HG03045 (cell line): ENCODE data around the gene AOPEP.
A peak's percentile ranks its signal among the peaks of the same experiment; 100 is the strongest.
"Not testable (repeated sequence)": the region's sequence is repeated elsewhere in the genome, so short reads cannot be mapped to it uniquely, and the experiment has no call there.

ENCODE experiments used
- ATAC-seq: cut with Tn5 transposase; IDR thresholded peaks from one replicate; pipeline ENCODE4 v1.9.1; 2021; ENCODE audit warnings: mild to moderate bottlenecking, moderate library complexity; ENCODE audit not compliant: unreplicated experiment

The AOPEP gene

DNA sequence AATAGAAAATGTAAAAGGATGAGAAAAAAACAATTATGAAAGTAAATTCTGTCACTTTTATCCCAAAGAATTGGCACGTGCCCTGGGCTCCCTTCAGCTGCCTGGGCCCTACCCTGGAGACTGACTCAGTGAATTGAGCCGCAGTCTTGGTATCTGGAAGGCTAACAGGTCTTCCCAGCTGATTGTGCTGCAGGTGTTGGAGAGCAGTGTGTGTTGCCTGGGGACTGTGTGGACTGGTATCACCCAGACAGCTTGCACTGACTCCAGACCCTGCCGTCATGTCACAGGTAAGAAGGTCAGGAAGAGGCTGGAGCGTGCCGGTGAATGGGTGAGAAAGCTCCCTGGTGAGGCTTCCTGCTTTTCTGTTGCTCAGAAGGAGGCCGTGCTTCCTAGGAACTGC is 83.3 kb downstream of the AOPEP start:
- ATAC-seq = no peak

DNA sequence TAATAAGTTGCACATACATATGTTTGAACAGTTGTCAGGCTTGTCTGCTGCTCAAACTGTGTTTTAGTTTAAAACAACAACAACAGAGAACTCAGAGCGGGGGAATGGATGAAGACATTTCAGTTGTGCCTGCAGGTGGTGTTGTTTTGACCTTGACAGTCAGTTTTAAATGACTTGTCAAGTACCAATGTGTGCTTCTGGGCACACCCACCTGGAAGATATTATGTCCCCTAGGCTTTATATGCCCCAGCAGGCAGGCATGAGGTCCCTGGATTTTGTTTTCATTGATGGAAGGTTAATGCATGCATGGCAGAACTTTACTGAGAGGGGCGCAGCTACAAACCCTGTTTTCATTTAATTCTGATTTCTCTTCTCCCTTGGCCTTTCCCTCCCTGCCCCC is 84.6 kb downstream of the AOPEP start:
- ATAC-seq = no peak

DNA sequence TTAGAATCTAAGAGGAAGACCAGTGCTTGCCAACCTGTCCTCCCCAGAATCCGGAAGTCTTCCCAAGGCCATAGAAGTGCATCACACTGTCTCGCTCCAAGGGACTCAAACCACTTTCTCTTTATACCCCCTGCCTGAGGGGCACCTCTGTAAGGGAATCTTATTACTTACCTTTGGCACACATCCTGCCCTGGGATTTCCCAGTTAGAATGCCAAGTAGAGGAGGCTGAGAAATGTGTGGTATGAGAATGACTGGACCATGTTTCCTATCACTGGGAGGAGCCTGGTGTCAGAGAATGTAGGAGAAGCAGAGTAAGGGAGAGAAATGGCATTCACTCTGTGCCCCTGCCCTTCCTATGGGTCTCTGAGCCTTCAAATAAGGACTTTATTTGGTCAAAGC is 85.8 kb downstream of the AOPEP start:
- no peak for ATAC-seq

DNA sequence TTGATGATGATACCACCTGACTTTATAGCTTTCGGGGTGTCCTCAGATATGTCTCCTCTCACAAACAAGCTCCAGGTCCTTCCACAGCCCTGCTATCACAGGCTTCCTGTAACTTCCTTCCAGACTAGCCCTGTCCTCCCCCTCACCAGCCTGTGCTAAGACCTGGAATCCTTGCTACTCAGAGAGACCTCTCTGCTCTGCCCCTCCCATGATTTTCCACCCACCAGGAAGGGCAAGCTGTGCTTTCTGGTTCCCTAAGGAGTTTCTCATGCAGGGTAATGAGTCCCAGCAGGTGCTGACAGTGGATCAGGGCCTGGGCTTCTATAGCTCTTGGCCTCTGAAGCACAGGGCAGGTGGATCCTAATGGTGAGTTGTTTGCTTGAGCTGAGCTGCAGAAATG is 86.9 kb downstream of the AOPEP start:
- ATAC-seq = no peak

DNA sequence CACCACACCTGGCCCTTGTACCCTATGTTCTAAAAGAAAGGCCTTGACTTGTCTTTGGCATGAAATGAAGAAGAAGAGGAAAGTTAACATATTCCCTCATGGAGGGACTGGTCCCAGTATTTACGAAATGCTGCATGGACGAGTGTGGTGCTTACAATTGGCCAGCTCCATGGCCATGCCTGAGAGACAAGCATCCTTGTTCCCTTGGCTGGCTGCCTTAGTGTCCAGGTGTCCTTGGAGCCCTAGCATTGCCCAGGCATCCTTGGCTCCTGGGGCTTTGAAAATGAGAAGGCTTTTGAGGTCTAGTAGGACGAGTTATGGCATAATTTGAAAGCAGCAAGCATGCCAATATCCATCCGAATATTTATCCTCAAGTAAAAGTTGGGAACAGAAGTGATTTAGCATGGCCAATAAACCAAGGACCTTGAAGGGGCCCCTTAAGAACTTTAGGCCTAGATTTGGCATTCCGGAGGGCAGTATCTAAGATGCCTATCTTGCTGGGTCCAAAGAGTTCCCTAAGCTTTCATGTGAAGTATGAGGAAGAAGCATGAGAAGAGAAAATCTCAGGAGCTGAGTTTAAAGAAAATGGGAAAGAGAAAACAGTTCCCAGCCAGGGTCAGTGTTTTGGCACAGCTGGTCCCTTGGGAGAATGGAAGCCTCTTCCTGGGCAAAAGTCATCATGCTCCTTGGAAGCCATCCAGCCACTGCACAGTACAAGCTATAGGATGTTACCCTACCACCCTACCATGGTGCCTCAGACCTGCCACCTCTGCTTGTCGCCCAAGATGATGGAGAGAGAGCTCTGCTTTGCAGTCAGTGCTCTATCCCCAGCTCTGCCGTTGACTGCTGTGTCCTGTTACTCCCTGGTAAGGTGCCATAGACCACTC is 91.0 kb downstream of the AOPEP start:
- ATAC-seq = no peak

DNA sequence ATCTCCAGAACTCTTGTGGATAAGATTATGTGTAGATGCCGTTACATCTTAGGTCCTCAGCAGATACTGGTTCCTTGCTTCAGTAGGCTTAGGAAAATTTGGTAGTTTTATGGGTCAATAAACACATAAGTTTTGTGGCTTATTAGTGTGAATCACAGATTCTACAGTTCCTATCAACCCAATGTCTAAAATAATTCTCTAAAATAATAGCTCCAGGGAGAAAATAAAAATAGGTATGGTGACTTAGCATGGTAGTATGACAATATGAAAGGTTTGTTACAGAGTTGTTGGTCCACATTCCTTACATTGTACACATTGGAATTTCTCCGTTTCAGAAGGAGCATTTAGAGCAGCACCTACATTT is 91.7 kb downstream of the AOPEP start:
- ATAC-seq = no peak

DNA sequence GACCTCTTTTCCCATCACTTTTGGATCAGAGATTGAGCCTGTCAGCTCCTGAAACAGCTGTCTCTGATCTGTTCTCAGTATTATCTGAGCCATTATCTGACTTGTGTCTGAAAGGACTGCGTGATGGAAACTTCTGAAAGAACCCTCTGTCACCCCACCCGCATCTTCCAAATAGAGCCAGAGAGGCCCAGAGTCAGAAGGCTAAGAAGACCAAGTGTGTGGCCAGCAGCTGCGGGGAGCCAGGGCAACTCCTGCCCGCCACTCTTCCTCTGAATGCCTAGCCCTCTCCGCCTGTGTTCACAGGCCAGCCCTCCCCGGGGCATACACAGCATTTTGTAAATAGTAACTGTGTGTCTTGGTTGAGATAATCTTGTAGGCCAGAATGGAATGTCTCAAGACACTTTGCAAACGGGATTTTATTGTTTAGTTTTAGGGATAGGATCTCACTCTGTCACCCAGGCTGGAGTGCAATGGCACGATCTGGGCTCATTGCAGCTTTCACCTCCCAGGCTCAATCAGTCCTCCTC is 92.7 kb downstream of the AOPEP start:
- no peak for ATAC-seq

DNA sequence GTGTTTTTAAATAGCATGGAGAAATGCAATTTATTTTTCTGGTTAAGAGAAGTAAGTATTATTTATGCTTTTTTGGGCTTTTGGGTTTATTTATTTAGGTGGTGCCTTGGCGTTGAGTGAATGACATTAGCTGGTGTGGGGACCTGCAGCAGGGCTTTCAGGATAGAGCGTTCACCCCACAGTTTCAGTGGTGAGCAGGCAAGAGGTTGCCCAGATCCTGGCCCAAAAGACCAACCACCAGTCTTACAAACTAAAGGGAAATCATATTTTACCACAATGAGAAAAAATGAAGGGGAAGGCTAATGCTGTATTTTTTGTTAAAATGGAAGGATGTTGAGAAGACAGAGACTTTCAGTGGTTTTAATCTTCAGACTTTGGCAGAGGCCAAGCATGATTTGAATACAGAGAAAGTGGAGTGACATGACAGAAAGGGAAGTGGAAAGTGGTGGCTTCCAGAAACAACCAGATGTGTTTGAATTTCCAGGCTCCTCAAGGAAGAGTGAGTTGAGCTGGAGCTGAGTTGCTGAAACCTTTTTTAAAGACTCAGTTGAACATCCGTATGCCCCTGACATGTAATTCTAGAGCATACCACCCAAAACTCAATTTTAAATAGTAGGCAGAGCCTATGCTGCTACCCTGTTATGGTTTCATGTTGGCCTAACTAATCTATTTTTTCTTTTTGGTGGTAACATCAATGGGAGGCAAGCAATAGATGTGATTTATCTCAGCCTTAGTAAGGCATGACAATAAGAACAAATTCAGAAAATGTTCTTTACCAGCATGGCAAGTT is 94.8 kb downstream of the AOPEP start:
- peak; percentile 80 for ATAC-seq

DNA sequence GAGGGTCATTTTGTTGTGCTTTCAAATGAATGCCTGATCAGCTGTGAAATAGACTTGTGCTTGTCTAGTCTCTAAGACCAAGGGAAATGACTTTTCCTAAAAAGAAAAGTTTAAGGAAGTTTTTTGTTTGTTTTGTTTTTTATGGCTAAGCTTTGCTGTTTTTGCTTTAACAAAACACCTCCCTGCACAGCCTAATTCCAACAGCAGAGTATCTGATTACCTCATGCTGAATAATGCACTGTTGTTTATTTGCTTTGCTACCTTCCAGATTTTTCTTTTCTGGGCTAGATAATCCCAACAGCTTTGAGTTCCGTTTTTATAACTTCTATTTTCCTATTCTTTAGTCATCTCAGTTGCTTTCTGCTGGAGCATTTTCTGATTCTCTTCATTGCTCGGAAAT is 95.8 kb downstream of the AOPEP start:
- ATAC-seq = no peak

DNA sequence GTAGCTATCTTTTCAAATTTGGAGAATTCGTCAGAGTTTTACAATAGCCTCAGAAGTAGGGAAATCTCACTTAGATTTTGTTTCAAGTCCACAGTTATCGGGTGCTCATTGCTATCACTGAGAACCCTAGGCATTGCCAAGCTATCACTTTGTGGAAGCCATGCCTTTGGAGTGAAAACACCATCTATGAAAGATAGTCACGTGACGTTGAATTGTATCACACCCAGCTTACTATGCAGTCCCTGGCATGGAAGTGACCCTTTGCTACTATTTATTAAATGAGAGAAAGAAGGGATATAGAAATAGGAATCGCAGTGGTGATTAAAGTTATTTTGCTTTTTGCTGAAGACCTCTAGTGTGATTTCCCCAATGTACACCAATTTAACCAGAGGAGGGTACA is 97.2 kb downstream of the AOPEP start:
- ATAC-seq = no peak

DNA sequence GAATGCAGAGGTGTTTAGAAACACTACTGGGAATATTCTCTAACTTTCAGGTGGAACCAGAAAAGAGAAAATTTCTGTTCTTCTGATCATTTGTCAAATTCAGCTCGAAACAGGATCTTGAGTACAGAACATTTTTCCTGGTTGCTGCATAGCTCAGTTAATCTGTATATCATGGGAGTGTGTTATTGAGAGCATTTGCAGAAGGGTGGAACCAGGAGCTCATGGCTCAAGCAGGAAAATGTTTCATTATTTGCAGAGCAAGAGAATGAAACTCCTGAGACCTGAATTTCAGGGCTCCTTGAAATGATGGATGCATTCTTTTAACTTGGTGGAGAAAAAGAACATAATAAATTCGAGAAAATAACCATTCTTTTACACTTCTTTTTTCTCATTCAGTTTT is 97.9 kb downstream of the AOPEP start:
- ATAC-seq = no peak

DNA sequence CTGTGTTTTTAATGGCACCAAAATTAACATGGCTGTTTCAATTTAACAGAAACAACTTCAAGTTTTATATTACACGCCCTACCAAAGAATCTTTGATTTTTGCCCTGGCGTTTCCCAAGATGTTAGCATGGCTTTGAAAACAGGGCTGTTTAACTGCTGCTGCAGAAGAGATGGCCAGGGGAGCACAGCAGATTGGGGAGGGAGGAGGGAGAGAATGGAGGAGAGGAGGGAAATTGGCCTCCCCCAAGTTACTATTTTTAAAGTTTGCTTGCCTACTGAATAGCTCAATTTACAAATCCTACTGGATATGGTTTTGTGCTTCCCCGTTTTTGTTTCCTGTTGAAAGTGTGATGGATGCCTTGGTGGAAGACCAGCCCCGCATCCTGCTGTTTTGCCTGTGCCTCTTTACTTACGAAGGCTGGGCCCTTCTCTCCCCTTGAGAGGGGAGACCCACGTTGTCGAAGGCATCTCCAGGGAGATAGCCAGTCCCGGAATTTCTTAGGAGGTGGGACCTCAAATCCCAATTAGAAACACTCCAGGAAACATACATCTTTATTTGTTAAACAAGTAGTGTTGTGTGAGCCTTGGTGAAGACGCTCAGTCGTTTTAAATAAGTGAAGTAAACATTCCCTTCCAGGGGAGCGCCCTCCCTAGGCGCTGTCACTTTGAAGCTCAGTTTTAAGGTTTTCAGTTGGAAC is 98.6 kb downstream of the AOPEP start:
- ATAC-seq = no peak

DNA sequence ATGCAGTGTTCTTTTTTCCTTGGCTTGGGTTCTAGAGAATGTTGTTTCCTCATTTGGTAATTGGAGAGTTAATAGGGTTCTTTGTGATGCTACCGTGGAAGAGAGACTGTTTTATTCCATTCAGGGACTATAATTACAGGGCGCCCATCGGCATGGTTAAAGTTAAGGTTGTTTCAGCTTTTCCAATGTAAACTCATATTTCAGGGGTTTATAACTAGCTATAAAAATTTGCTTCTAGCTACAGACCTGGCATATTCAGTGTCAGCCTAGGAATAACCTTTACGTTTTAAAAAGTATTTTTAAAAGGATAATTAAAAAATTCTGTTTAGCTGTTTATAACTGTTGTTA is 99.1 kb downstream of the AOPEP start:
- no peak for ATAC-seq

DNA sequence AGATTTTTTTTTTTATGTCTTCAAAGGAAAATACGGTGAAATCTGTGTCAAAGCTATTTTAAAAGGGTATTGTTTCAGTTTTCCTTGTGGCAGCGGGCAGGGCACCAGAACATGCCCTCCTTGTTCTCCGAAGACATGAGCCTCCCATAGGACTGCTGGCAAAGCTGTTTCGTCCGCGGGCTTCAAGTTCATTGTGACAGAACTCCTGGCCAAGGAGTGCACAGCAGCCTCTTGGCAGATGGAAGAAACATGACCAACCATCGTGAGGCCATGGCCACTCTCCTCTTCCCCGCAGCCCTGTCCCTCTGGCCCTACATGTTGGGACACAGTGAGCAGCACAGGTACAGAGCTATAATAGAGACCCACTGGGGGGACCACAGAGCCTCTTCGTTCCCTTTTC is 99.5 kb downstream of the AOPEP start:
- ATAC-seq = no peak

DNA sequence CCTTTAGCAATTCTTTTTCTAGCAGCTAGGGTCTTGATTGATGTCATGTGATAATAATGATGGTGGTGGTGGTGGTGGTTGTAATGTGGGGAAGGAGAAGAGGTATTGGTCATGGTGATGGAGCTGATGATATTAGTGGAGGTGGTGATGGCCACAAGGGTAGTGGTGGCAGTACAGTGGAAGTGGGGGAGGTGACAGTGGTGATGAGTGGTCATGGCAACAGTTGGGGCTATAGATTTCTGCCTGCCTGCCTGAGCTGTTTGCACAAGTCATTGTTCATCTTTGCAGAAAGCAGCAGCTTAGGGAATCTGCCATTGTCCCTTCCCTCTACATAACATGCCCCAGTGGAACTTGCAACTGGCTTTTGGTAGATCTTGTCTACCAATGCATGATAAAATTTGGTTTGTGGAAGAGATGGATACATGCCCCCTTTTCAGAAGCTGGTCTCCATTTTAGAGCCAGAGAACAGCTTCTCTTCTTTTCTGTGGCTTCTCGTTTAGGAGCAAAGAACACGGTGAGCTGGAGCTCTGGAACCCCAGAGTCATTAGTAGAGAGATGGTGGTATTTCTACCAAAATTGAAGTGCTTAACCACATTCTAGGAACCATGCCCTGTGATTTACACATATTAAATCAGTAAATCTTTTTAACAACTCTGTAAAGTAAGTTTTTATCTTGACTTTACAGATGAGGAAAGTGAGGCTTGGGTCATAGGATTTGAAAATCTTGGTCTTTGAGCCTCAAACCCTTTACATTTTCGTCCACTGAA is 100.3 kb downstream of the AOPEP start:
- ATAC-seq = no peak

DNA sequence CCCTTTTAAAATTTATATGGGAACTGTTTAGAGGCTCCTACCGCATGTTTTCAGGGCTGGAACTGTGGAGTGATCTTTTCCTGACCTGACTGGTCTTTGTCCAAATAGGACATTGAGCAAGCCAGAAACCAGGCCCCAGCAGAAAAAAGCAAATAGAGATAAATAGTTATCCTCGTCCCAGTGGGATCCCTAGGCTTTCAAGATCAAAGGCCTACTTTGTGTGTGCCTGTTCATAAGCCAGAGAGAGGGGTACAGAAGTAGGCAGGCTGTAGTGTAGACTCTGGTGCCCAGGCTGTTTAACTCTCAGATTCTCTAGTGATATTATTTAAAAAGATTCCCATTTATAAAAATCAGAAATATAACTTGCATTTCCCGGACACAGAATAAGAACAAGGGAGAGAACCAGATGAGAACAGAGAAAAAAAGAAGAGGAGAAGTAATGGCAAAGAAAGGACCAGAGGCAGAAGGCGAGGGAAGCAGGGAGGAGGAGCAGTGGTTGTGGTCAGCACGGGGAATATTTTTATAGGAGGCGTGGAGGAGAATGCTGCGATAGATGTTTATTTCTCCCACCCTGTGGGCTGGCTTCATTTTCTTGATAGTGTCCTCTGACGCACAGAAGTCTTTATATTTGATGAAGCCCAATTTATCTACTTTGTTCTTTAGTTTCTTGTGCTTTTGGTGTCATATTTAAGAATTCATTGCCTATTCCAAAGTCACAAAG is 101.2 kb downstream of the AOPEP start:
- ATAC-seq = no peak

DNA sequence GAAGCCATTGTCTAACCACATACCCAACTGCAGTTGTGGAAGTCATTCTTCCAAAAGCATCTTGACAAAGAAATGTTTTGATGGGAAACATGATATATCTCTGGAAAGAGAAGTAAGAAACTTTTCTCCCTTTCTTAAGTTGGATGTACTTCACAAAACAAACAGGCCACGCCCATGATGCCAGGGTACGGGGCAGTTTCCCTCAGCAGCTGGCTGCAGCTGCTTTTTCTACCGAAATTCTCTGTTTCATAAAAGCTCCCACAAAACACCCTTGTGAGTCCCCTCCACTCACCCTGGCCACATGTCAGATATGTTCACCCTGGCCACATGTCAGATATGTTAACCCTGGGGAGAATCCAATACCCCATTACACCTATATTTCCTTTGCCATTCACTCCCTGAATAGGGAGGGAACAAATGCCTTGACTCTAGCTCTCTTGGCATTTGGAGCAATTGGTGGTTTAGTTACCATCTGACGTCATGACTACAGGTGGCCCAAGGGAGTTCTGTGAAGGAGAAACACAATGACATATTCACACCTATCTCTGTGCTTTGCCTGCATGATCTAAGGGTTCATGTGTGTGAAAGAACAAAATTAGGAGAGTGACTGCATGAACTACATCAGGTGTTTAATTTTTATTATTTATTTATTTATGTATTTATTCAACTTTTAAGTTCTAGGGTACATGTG is 103.0 kb downstream of the AOPEP start:
- ATAC-seq = no peak

DNA sequence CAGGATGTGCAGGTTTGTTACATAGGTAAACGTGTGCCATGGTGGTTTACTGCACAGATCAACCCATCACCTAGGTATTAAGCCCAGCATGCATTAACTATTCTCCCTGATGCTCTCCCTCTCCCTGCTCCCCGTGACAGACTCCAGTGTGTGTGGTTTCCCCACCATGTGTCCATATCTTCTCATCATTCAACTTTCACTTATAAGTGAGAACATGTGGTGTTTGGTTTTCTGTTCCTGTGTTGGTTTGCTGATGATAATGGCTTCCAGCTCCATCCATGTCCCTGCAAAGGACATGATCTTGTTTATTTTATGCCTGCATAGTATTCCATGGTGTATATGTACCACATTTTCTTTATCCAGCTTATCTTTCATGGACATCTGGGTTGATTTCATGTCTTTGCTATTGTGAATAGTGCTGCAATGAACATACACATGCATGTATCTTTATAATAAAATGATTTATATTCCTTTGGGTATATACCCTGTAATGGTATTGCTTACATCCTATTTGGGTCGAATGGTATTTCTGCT is 103.6 kb downstream of the AOPEP start:
- ATAC-seq = not testable (repeated sequence)

DNA sequence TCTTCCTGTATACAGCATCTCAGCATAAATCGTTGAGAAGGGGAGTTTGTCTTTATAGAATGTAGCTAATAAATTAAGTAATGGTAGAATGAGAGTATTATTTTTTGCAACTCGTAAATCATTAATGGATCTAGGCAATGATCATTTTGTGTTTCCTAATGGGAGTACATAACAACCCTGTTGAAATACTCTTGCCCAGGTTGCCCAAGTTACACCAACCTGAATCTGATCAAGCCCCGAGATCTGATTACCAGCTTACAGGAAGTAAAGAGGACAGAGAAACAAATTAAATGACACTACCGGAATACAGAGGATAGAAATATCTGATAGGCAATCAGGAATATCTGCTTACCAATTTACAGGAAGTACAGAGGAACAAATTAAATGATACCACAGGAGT is 107.3 kb downstream of the AOPEP start:
- no peak for ATAC-seq
